CD4-positive, CD25-positive, alpha-beta regulatory T cell (primary cell): Measurements from ENCODE around the gene PADI4. TPM values are rescaled to one million over a fixed set of nuclear protein-coding genes. Genes with fewer than 3 reads are reported as not detected.
"Not testable (repeated sequence)": the region's sequence is repeated elsewhere in the genome, so short reads cannot be mapped to it uniquely, and the experiment has no call there.

Experiments used
- ATAC-seq, 2 donors: fragments of 150-1000 bp; cut with Tn5 transposase; one replicate each; pipeline ENCODE4 v1.10.0; 2021; ENCODE audit warnings: low read depth in 2 of 2, moderate number of reproducible peaks in 2 of 2, moderate library complexity in 1 of 2
- DNase-seq, 3 donors: peaks; one replicate each; pipeline versions ENCODE4 v3.0.0 to v3.0.0-alpha.2; 2012 to 2022; ENCODE audit warnings: mixed read lengths in 1 of 3
- H3K27ac ChIP-seq: one replicate; pipeline ENCODE4 v1.7.0; 2013; ENCODE audit warnings: mild to moderate bottlenecking, low read length; ENCODE audit not compliant: insufficient read depth, poor library complexity, severe bottlenecking
- H3K27me3 ChIP-seq: one replicate; pipeline ENCODE4 v1.7.0; 2013; ENCODE audit warnings: low read length; ENCODE audit not compliant: control insufficient read depth, insufficient read depth
- H3K36me3 ChIP-seq: one replicate; pipeline ENCODE4 v1.7.0; 2013; ENCODE audit warnings: mild to moderate bottlenecking, low read length, moderate library complexity; ENCODE audit not compliant: control insufficient read depth, insufficient read depth
- H3K4me1 ChIP-seq: 2 replicates; pipeline ENCODE4 v1.7.0; 2013; ENCODE audit warnings: mild to moderate bottlenecking, low read length; ENCODE audit not compliant: insufficient read depth, control insufficient read depth, poor library complexity, severe bottlenecking
- H3K4me3 ChIP-seq: one replicate; pipeline ENCODE4 v1.7.0; 2013; ENCODE audit warnings: low read depth, mild to moderate bottlenecking, low read length, moderate library complexity
- H3K9me3 ChIP-seq, 2 experiments: 1 replicate in 1 of 2; 2 replicates in 1 of 2; pipeline ENCODE4 v1.7.0; 2013; ENCODE audit warnings: low read length in 2 of 2, mild to moderate bottlenecking in 1 of 2, moderate library complexity in 1 of 2; ENCODE audit not compliant: control insufficient read depth in 2 of 2
- H3K27ac Mint-ChIP-seq, 3 donors: one replicate each; pipeline ENCODE4 v1.8.0; 2020 to 2022; ENCODE audit warnings: mild to moderate bottlenecking in 3 of 3, mixed read lengths in 3 of 3, moderate library complexity in 2 of 3
- H3K27me3 Mint-ChIP-seq: one replicate; pipeline ENCODE4 v1.8.0; 2022; ENCODE audit warnings: mild to moderate bottlenecking, mixed read lengths
- H3K36me3 Mint-ChIP-seq: one replicate; pipeline ENCODE4 v1.8.0; 2020; ENCODE audit warnings: mixed read lengths
- H3K4me1 Mint-ChIP-seq, 4 donors: one replicate each; pipeline ENCODE4 v1.8.0; 2020 to 2022; ENCODE audit warnings: mixed read lengths in 4 of 4, mild to moderate bottlenecking in 1 of 4
- H3K4me3 Mint-ChIP-seq, 4 donors: one replicate each; pipeline ENCODE4 v1.8.0; 2020 to 2022; ENCODE audit warnings: mild to moderate bottlenecking in 4 of 4, mixed read lengths in 4 of 4, moderate library complexity in 3 of 4
- H3K9me3 Mint-ChIP-seq, 7 donors: one replicate each; pipeline ENCODE4 v1.8.0; 2020 to 2022; ENCODE audit warnings: mixed read lengths in 7 of 7, mild to moderate bottlenecking in 3 of 7, moderate library complexity in 2 of 7
- polyA plus RNA-seq, 4 donors: library from polyadenylated mRNA; unstranded; fragments of 300-500 nt; fragmentation: Illumina TruSeq; gene quantifications; one replicate each; pipeline ENCODE4 v1.2.3, GENCODE V29; 2021
- total RNA-seq: library from RNA; stranded (reverse); gene quantifications from one replicate; pipeline ENCODE4 v1.2.3, GENCODE V29; 2022

Gene PADI4
- total and polyA plus RNA-seq, 5 donors from 2014 or later, result 0.81 to 1.6 (median 1.5) TPM

GRCh38 chr1:17335821-17336710 is 28.1 kb downstream of the PADI4 start:
- Mint-ChIP-seq H3K4me1 (no peaks in the 10 kb centered on the region), H3K27me3 (peaks cover 10% of the 10 kb centered on the region), H3K9me3 (no peaks in the 10 kb centered on the region), H3K36me3 (no peaks in the 10 kb centered on the region), H3K27ac (no peak overlapping the region), H3K4me3 (peak overlapping the region in 1 of 4 donors; percentile 1)
- H3K4me3 ChIP-seq, result no peak overlapping the region
- H3K27me3 ChIP-seq, result peaks cover 2% of the 10 kb centered on the region
- no peaks in the 10 kb centered on the region for H3K4me1 ChIP-seq
- no peak overlapping the region for H3K27ac ChIP-seq
- DNase-seq (peak; percentile 24 to 34 (median 34)), ATAC-seq (no peak)
- no peaks in the 10 kb centered on the region for H3K9me3 ChIP-seq
- H3K36me3 ChIP-seq, result no peaks in the 10 kb centered on the region

DNA sequence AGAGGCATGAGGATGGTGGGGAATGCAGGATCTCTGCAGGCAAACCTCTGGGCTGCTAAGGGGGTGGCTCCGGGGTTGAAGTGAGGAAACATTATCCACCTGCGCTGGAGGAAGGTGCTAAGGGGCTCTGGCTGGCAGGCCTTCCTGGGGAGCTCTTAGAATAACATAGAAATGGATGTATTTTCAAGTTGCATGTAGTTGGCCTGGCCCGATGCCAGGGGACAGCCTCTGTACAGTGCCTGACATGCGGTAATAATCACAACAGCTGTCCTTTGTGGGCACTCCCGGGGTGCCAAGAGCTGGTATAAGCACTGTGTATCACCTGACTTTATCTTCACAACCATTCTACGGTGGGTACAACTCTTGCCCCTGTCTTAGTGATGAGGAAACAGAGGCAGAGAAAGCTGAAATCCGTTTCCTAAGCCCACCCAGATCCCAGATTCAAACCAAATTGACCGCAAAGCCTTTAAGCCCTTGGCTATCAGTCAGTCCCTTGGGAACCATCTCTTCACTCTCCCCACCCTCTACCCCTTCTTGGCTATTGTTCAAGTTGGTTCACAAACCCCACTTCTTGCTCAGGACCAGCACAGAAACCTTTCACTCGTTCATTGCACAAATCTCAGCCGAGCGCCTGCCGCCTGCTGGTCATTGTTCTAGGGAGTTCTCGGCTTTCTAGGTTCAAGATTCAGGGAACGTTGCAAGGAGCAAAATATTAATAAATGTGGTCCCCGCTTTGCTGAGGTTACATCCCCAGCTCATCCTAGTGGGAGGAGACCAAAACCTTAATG is 30.9 kb downstream of the PADI4 start:
- Histone ChIP-seq H3K9me3 (no peaks in the 10 kb centered on the region), H3K36me3 (no peaks in the 10 kb centered on the region), H3K4me1 (no peaks in the 10 kb centered on the region), H3K27me3 (no peaks in the 10 kb centered on the region), H3K27ac (no peak overlapping the region), H3K4me3 (no peak overlapping the region)
- H3K27me3 Mint-ChIP-seq, result peaks cover 5% of the 10 kb centered on the region
- peaks cover 0 to 4% (median 0%) of the 10 kb centered on the region in 7 donors for H3K9me3 Mint-ChIP-seq
- ATAC-seq (no peak), DNase-seq (no peak)
- H3K4me3 Mint-ChIP-seq, result no peak overlapping the region
- no peaks in the 10 kb centered on the region for H3K36me3 Mint-ChIP-seq
- H3K27ac Mint-ChIP-seq, result no peak overlapping the region
- no peaks in the 10 kb centered on the region for H3K4me1 Mint-ChIP-seq

- Mint-ChIP-seq H3K27ac (no peak overlapping the region), H3K4me1 (no peaks in the 10 kb centered on the region), H3K27me3 (peaks cover 4% of the 10 kb centered on the region), H3K9me3 (peaks cover 0 to 5% (median 0%) of the 10 kb centered on the region in 7 donors), H3K36me3 (no peaks in the 10 kb centered on the region), H3K4me3 (no peak overlapping the region)
- Histone ChIP-seq H3K9me3 (no peaks in the 10 kb centered on the region), H3K4me1 (no peaks in the 10 kb centered on the region), H3K36me3 (no peaks in the 10 kb centered on the region), H3K27me3 (no peaks in the 10 kb centered on the region), H3K4me3 (no peak overlapping the region), H3K27ac (no peak overlapping the region)
- DNase-seq (no peak), ATAC-seq (no peak)
Observed at GRCh38 chr1:17339521-17339920, 31.5 kb downstream of the PADI4 start.

DNA sequence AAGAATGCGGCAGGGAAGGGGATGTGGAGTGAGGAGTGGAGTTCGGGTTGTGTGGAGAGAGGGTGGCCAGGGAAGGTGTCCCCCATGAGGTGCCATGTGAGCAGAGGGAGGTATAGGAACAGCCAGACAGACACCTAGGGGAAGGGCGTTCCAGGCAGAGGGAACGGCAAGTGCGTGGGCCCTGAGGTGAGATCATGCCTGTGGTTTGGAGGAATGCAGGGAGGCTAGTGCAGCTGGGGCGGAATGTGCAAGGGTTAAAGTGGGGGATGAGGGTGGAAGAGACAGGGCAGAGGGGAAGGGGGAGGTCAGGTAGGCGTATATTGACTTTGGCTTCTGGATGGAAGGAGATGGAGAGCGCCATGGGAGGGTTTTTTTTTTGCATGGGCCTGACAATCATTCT is 32.4 kb downstream of the PADI4 start:
- peaks cover 4% of the 10 kb centered on the region for H3K27me3 Mint-ChIP-seq
- no peaks in the 10 kb centered on the region for H3K27me3 ChIP-seq
- no peak for DNase-seq
- ATAC-seq, result no peak
- no peaks in the 10 kb centered on the region for H3K4me1 ChIP-seq
- H3K36me3 ChIP-seq, result no peaks in the 10 kb centered on the region
- no peak overlapping the region for H3K27ac ChIP-seq
- no peaks in the 10 kb centered on the region for H3K36me3 Mint-ChIP-seq
- no peak overlapping the region for H3K4me3 Mint-ChIP-seq
- H3K27ac Mint-ChIP-seq, result no peak overlapping the region
- no peaks in the 10 kb centered on the region for H3K9me3 ChIP-seq
- H3K9me3 Mint-ChIP-seq, result peaks cover 0 to 5% (median 0%) of the 10 kb centered on the region in 7 donors
- H3K4me1 Mint-ChIP-seq, result no peaks in the 10 kb centered on the region
- no peak overlapping the region for H3K4me3 ChIP-seq

GRCh38 chr1:17342014-17342441 is 34.0 kb downstream of the PADI4 start:
- no peak overlapping the region for H3K4me3 ChIP-seq
- H3K9me3 Mint-ChIP-seq, result peaks cover 0 to 5% (median 1%) of the 10 kb centered on the region in 7 donors
- H3K4me3 Mint-ChIP-seq, result no peak overlapping the region
- ATAC-seq, result no peak
- H3K27me3 ChIP-seq, result no peaks in the 10 kb centered on the region
- DNase-seq, result no peak
- no peaks in the 10 kb centered on the region for H3K27me3 Mint-ChIP-seq
- no peaks in the 10 kb centered on the region for H3K36me3 ChIP-seq
- no peaks in the 10 kb centered on the region for H3K36me3 Mint-ChIP-seq
- H3K9me3 ChIP-seq, result no peaks in the 10 kb centered on the region
- H3K27ac Mint-ChIP-seq, result no peak overlapping the region
- no peak overlapping the region for H3K27ac ChIP-seq
- H3K4me1 Mint-ChIP-seq, result no peaks in the 10 kb centered on the region
- H3K4me1 ChIP-seq, result no peaks in the 10 kb centered on the region

GRCh38 chr1:17345506-17345905 is 37.5 kb downstream of the PADI4 start:
- H3K4me3 ChIP-seq, H3K9me3 ChIP-seq, DNase-seq, H3K36me3 ChIP-seq, H3K36me3 Mint-ChIP-seq, H3K4me1 Mint-ChIP-seq, ATAC-seq, H3K27me3 Mint-ChIP-seq, H3K27me3 ChIP-seq, H3K27ac Mint-ChIP-seq, H3K4me1 ChIP-seq, H3K9me3 Mint-ChIP-seq, H3K4me3 Mint-ChIP-seq, H3K27ac ChIP-seq: not testable (repeated sequence)

- H3K4me1 Mint-ChIP-seq, result peaks cover 0 to 3% (median 0%) of the 10 kb centered on the region in 4 donors
- no peak overlapping the region for H3K27ac Mint-ChIP-seq
- H3K36me3 ChIP-seq, result no peaks in the 10 kb centered on the region
- no peak overlapping the region for H3K4me3 Mint-ChIP-seq
- H3K9me3 Mint-ChIP-seq, result peaks cover 0 to 5% (median 1%) of the 10 kb centered on the region in 7 donors
- H3K27ac ChIP-seq, result no peak overlapping the region
- H3K27me3 ChIP-seq, result no peaks in the 10 kb centered on the region
- no peak overlapping the region for H3K4me3 ChIP-seq
- no peaks in the 10 kb centered on the region for H3K4me1 ChIP-seq
- no peaks in the 10 kb centered on the region for H3K9me3 ChIP-seq
- no peak for DNase-seq
- no peak for ATAC-seq
- peaks cover 4% of the 10 kb centered on the region for H3K27me3 Mint-ChIP-seq
- no peaks in the 10 kb centered on the region for H3K36me3 Mint-ChIP-seq
Observed at GRCh38 chr1:17346046-17346789, 38.2 kb downstream of the PADI4 start.
